PFSK-1 (cell line): ENCODE data around the gene MAD2L1BP.

ENCODE experiments used
- FOXP2 ChIP-seq: optimal IDR thresholded peaks from 2 replicates; pipeline ENCODE3; 2011; ENCODE audit warnings: borderline replicate concordance, control low read depth, inconsistent platforms; ENCODE audit not compliant: insufficient read depth; ENCODE audit errors: extremely low read length, extremely low read depth
- POLR2AphosphoS5 ChIP-seq: IDR thresholded peaks from 2 replicates; pipeline ENCODE4 v1.6.1; 2012; ENCODE audit warnings: low read depth, mild to moderate bottlenecking, control low read depth, low read length, moderate library complexity
- SIN3A ChIP-seq: IDR thresholded peaks from 2 replicates; pipeline ENCODE4 v1.6.1; 2012; ENCODE audit warnings: mild to moderate bottlenecking, low read length, moderate library complexity, borderline replicate concordance; ENCODE audit not compliant: insufficient read depth
- TAF1 ChIP-seq: IDR thresholded peaks from 2 replicates; pipeline ENCODE4 v1.6.1; 2012; ENCODE audit warnings: low read length, control low read depth, borderline replicate concordance; ENCODE audit not compliant: insufficient read depth
- TF ChIP-seq, protein P1 (sequence below), 2 experiments: IDR thresholded peaks; 2 replicates each; pipeline versions ENCODE4 v1.6.1 to v1.8.0; 2011 to 2012; ENCODE audit warnings: low read depth in 2 of 2, low read length in 2 of 2, control low read depth in 1 of 2, inconsistent platforms in 1 of 2, mild to moderate bottlenecking in 1 of 2, moderate library complexity in 1 of 2; ENCODE audit not compliant: insufficient read depth in 1 of 2

The MAD2L1BP gene

DNA sequence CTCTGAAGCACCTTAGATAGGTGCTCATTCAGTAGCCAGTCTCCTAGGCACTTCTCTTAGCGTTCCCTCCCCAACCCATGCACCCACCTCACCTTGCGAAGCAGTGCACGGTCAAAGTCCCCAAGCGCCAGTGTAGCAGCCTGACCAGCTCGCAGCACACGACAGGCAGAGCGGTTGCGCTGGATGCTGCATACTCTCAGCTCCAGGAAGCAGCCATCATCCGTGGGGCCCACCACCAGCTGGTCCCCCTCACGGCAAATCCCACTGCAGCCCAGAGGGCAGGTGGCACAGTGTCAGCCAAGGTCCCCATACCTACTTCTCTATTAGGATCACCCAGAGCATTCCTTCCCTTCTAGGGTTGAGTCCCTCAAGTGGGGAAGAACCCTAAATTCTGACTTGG lies 13.1 kb upstream of the MAD2L1BP start:
- TF ChIP-seq FOXP2 (no peak), SIN3A (no peak), POLR2AphosphoS5 (no peak), TAF1 (no peak)
- TF ChIP-seq, protein P1, sequence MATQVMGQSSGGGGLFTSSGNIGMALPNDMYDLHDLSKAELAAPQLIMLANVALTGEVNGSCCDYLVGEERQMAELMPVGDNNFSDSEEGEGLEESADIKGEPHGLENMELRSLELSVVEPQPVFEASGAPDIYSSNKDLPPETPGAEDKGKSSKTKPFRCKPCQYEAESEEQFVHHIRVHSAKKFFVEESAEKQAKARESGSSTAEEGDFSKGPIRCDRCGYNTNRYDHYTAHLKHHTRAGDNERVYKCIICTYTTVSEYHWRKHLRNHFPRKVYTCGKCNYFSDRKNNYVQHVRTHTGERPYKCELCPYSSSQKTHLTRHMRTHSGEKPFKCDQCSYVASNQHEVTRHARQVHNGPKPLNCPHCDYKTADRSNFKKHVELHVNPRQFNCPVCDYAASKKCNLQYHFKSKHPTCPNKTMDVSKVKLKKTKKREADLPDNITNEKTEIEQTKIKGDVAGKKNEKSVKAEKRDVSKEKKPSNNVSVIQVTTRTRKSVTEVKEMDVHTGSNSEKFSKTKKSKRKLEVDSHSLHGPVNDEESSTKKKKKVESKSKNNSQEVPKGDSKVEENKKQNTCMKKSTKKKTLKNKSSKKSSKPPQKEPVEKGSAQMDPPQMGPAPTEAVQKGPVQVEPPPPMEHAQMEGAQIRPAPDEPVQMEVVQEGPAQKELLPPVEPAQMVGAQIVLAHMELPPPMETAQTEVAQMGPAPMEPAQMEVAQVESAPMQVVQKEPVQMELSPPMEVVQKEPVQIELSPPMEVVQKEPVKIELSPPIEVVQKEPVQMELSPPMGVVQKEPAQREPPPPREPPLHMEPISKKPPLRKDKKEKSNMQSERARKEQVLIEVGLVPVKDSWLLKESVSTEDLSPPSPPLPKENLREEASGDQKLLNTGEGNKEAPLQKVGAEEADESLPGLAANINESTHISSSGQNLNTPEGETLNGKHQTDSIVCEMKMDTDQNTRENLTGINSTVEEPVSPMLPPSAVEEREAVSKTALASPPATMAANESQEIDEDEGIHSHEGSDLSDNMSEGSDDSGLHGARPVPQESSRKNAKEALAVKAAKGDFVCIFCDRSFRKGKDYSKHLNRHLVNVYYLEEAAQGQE (IDR thresholded peaks at IDR 0.05; ENCODE audit: insufficient read depth in 1 of 2, low read depth in 2 of 2, low read length in 2 of 2) = no peak

DNA sequence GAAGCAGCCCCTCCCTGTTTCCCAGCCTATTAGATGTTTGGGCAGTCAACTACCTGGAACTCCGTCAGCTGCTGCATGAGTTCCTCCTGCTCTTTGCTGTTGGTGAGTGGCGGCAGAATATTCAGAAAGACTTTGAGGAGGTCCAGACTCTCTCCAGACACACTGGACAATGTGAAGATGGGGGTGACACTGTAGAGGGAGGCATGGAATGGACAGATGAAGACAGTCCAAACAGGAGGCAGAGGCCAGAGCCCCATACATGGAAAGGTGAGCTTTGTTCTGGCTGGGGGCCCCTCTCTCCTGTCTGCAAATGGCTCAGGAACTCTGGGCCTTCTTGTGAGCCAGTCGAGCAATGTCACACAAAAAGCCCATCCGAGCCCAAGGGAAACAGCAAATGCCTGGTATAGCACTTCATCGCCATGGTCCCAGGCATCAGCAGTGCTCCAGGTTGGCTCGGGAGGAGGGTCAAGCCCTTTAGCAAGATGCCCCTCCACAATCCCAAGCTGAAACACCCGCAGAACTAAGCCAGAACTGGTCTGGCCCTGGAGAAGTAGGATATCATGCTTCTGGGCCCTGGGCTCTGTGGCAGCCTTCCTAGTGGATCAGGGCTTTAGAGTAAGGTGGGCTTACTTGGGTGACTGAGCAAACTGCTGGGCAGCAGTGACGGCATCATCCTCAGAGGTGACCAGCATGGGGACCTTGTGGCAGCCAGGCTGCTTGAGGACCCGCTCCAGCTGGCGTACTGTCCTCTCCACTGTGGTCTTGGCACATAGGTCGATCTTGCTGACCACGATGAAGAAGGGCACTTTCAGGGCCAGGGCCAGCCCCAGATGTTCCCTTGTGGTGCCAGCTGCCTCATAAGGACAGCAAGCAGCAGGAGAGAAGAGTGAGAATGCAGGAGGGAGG lies 11.5 kb upstream of the MAD2L1BP start:
- TF ChIP-seq FOXP2 (no peak), POLR2AphosphoS5 (no peak), TAF1 (no peak)
- TF ChIP-seq, protein P1 (IDR thresholded peaks at IDR 0.05; ENCODE audit: insufficient read depth in 1 of 2, low read depth in 2 of 2, low read length in 2 of 2) = no peak

DNA sequence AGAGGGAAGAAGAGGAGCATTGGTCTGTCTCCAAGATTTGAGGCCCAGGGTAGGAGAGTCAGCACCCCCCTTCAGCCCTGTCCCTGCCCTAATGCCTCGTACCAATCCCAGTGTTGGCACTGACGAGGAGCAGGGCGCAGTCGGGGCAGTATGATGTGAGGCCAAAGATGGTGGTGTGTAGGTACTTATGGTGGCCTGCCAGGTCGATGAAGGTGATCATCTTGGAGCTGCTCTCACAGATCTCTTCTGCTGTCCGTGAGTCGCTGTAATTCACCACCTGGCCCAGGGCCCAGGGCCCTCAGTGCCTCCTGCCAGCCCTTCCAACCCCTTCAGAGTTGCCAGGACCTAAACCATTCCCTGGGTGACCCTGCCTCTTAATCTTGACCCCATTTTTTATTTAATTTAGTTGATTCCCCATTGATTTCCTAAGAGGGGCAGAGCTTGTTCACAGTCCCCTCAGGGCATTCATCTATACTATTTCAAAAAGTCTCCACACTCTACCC lies 10.8 kb upstream of the MAD2L1BP start:
- TF ChIP-seq, protein P1 (IDR thresholded peaks at IDR 0.05; ENCODE audit: insufficient read depth in 1 of 2, low read depth in 2 of 2, low read length in 2 of 2) = no peak
- TF ChIP-seq TAF1 = no peak
- no peak for TF ChIP-seq POLR2AphosphoS5
- no peak for TF ChIP-seq SIN3A
- TF ChIP-seq FOXP2 = no peak

DNA sequence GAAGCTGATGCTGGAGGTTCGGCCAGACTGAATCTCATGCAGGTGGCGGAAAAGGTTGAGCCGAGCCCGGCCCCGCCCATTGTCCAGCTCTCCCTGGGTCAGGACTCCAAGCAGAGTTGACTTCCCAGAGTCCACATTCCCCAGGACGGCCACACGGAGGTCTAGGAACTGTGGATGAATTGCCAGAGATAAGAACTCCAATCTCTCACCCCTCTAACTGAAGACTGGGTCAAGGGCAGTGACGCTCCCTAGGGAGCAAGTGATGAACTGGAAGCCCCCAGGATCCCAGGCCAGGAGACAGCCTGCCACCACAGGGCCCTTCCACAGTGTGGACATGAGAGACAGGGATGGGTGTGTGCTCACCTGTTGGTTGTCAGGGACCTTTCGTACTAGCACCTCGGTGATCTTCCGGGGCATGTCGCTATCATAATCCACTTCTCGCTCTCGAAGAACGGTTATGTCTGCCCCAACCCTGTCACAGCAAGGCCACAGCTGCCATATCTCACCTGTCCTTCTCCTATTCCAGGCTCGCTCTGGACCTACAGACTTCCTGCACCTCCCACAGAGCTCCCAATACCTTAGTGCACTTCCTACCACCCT lies 10.1 kb upstream of the MAD2L1BP start:
- no peak for TF ChIP-seq FOXP2
- no peak for TF ChIP-seq SIN3A
- no peak for TF ChIP-seq TAF1
- no peak for TF ChIP-seq POLR2AphosphoS5
- TF ChIP-seq, protein P1 (IDR thresholded peaks at IDR 0.05; ENCODE audit: insufficient read depth in 1 of 2, low read depth in 2 of 2, low read length in 2 of 2) = no peak
